Measurements from ENCODE around the gene HSPA6. TPM values are rescaled to one million over a fixed set of nuclear protein-coding genes. Genes with fewer than 3 reads are reported as not detected.
"Not testable (repeated sequence)": the region's sequence is repeated elsewhere in the genome, so short reads cannot be mapped to it uniquely, and the experiment has no call there.

Gene HSPA6
- total and polyA plus RNA-seq, 4 donors = 0.44 to 3.1 (median 1.5) TPM

- no peak for TF ChIP-seq RXRA (IDR thresholded peaks at IDR 0.05)
- TF ChIP-seq TAF1 (conservative IDR thresholded peaks at IDR 0.05) = no peak
- no peak for TF ChIP-seq NR2F2 (IDR thresholded peaks at IDR 0.05)
- no peak for TF ChIP-seq EGR1 (IDR thresholded peaks at IDR 0.05; ENCODE audit: low read depth in 2 of 2)
- no peak for TF ChIP-seq FOXA2 (IDR thresholded peaks at IDR 0.05)
- no peak for TF ChIP-seq SP1 (IDR thresholded peaks at IDR 0.05)
- TF ChIP-seq ZBTB33 (IDR thresholded peaks at IDR 0.05) = no peak
- no peak for TF ChIP-seq RAD21 (IDR thresholded peaks at IDR 0.05)
- TF ChIP-seq GABPA (IDR thresholded peaks at IDR 0.05 in 1 of 2, conservative IDR thresholded peaks at IDR 0.05 in 1 of 2) = no peak
- TF ChIP-seq JUND (IDR thresholded peaks at IDR 0.05) = no peak
- no peak for TF ChIP-seq HNF4A (conservative IDR thresholded peaks at IDR 0.05)
- TF ChIP-seq, protein P1, sequence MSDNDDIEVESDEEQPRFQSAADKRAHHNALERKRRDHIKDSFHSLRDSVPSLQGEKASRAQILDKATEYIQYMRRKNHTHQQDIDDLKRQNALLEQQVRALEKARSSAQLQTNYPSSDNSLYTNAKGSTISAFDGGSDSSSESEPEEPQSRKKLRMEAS (IDR thresholded peaks at IDR 0.05) = no peak
- Histone ChIP-seq H3K9ac (ENCODE audit: low read depth in 1 of 2, low read length in 2 of 2) (no peak overlapping the region), H3K4me3 (ENCODE audit: low read depth in 1 of 3, low read length in 3 of 3) (no peak overlapping the region), H3K9me3 (ENCODE audit: control insufficient read depth in 4 of 4, low read length in 3 of 4) (no peaks in the 10 kb centered on the region), H3K27ac (ENCODE audit: low read depth in 1 of 2, low read length in 2 of 2) (no peak overlapping the region), H3K36me3 (ENCODE audit: control insufficient read depth in 4 of 4, insufficient read depth in 3 of 4, low read depth in 1 of 4, low read length in 3 of 4) (peaks cover 0 to 2% (median 0%) of the 10 kb centered on the region in 4 donors), H3K27me3 (ENCODE audit: control insufficient read depth in 4 of 4, insufficient read depth in 4 of 4, low read length in 3 of 4) (no peaks in the 10 kb centered on the region), H3K4me1 (ENCODE audit: control insufficient read depth in 4 of 4, insufficient read depth in 4 of 4, low read length in 3 of 4) (no peaks in the 10 kb centered on the region)
- no peak for DNase-seq (ENCODE audit: low spot score)
- 96% methylated on average over 7 of the region's 7 CpGs for WGBS
Observed at GRCh38 chr1:161511756-161512060, 12.6 kb upstream of the HSPA6 start.

GRCh38 chr1:161512636-161513447, 11.5 kb upstream of the HSPA6 start:
- 87% methylated on average over 6 of the region's 6 CpGs for WGBS
- not testable (repeated sequence) for H3K9ac ChIP-seq (ENCODE audit: low read depth in 1 of 2, low read length in 2 of 2); H3K27ac ChIP-seq (ENCODE audit: low read depth in 1 of 2, low read length in 2 of 2); H3K4me3 ChIP-seq (ENCODE audit: low read depth in 1 of 3, low read length in 3 of 3); H3K36me3 ChIP-seq (ENCODE audit: control insufficient read depth in 4 of 4, insufficient read depth in 3 of 4, low read depth in 1 of 4, low read length in 3 of 4); H3K9me3 ChIP-seq (ENCODE audit: control insufficient read depth in 4 of 4, low read length in 3 of 4); H3K4me1 ChIP-seq (ENCODE audit: control insufficient read depth in 4 of 4, insufficient read depth in 4 of 4, low read length in 3 of 4); DNase-seq (ENCODE audit: low spot score); H3K27me3 ChIP-seq (ENCODE audit: control insufficient read depth in 4 of 4, insufficient read depth in 4 of 4, low read length in 3 of 4)

DNA sequence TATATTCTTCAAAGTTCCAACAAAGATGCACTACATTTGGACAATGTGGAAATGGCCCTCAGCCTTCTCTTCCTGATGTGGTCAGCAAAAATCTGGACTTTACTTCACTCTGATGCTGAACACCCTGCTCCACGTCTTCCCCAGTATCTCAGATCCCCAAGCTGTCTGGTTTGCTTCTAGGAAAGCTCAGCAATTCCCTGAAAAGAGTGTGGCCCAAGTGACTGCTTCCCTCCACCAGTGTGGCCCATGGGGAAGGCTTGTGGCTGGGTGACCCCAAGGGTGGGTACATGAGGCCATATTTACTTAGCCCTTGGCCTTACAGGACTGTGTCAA, 10.9 kb upstream of the HSPA6 start:
- 79% methylated on average over 1 of the region's 1 CpG for WGBS
- H3K27ac ChIP-seq (ENCODE audit: low read depth in 1 of 2, low read length in 2 of 2); H3K4me3 ChIP-seq (ENCODE audit: low read depth in 1 of 3, low read length in 3 of 3); DNase-seq (ENCODE audit: low spot score); H3K9ac ChIP-seq (ENCODE audit: low read depth in 1 of 2, low read length in 2 of 2); H3K9me3 ChIP-seq (ENCODE audit: control insufficient read depth in 4 of 4, low read length in 3 of 4); H3K27me3 ChIP-seq (ENCODE audit: control insufficient read depth in 4 of 4, insufficient read depth in 4 of 4, low read length in 3 of 4); H3K4me1 ChIP-seq (ENCODE audit: control insufficient read depth in 4 of 4, insufficient read depth in 4 of 4, low read length in 3 of 4); H3K36me3 ChIP-seq (ENCODE audit: control insufficient read depth in 4 of 4, insufficient read depth in 3 of 4, low read depth in 1 of 4, low read length in 3 of 4): not testable (repeated sequence)

GRCh38 chr1:161513953-161514352, 10.4 kb upstream of the HSPA6 start:
- H3K4me1 ChIP-seq (ENCODE audit: control insufficient read depth in 4 of 4, insufficient read depth in 4 of 4, low read length in 3 of 4); H3K27me3 ChIP-seq (ENCODE audit: control insufficient read depth in 4 of 4, insufficient read depth in 4 of 4, low read length in 3 of 4); DNase-seq (ENCODE audit: low spot score); H3K4me3 ChIP-seq (ENCODE audit: low read depth in 1 of 3, low read length in 3 of 3); H3K9ac ChIP-seq (ENCODE audit: low read depth in 1 of 2, low read length in 2 of 2); H3K36me3 ChIP-seq (ENCODE audit: control insufficient read depth in 4 of 4, insufficient read depth in 3 of 4, low read depth in 1 of 4, low read length in 3 of 4); H3K9me3 ChIP-seq (ENCODE audit: control insufficient read depth in 4 of 4, low read length in 3 of 4); H3K27ac ChIP-seq (ENCODE audit: low read depth in 1 of 2, low read length in 2 of 2): not testable (repeated sequence)
- WGBS = 78% methylated on average over 1 of the region's 1 CpG

DNA sequence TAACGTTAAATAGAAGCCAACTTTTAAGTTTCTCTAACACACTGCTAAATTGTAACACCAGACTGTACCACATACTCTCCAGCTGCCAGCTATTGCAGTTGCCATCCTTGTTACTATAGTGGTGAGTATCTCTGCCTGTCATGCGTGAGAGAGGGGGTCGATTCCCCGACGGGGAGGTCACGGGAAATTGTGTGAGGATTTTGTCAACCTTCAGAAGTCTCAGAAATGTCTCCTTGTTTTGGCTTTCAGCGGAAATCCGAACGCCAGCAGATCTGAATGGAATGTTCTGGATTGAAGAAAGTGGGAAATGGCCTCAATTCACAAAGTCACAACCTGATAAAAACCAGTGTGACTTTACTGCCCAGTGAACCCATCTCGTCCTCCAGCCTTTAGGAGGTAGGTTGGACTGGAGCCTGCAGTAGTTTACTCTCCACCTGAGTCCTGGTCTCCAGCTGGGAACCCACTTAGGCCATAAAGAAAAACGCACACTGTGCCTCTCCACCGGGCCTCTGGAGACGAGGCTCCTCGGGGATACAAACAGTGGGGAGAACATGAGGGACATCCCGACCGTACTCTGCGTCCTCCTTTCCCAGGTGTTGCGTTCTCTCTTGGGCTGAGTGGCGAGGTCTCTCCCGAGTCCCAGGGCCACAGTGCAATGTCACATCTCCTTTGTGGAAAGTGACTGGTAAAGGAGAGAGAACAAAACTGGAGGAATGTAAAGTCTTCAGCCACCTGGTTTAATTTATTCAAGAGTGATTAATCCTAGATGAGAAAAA, 1.1 kb upstream of the HSPA6 start:
- WGBS = 87% methylated on average over 20 of the region's 20 CpGs
- DNase-seq (ENCODE audit: low spot score); H3K9me3 ChIP-seq (ENCODE audit: control insufficient read depth in 4 of 4, low read length in 3 of 4); H3K9ac ChIP-seq (ENCODE audit: low read depth in 1 of 2, low read length in 2 of 2); H3K4me1 ChIP-seq (ENCODE audit: control insufficient read depth in 4 of 4, insufficient read depth in 4 of 4, low read length in 3 of 4); H3K27me3 ChIP-seq (ENCODE audit: control insufficient read depth in 4 of 4, insufficient read depth in 4 of 4, low read length in 3 of 4); H3K36me3 ChIP-seq (ENCODE audit: control insufficient read depth in 4 of 4, insufficient read depth in 3 of 4, low read depth in 1 of 4, low read length in 3 of 4); H3K4me3 ChIP-seq (ENCODE audit: low read depth in 1 of 3, low read length in 3 of 3); H3K27ac ChIP-seq (ENCODE audit: low read depth in 1 of 2, low read length in 2 of 2): not testable (repeated sequence)

DNA sequence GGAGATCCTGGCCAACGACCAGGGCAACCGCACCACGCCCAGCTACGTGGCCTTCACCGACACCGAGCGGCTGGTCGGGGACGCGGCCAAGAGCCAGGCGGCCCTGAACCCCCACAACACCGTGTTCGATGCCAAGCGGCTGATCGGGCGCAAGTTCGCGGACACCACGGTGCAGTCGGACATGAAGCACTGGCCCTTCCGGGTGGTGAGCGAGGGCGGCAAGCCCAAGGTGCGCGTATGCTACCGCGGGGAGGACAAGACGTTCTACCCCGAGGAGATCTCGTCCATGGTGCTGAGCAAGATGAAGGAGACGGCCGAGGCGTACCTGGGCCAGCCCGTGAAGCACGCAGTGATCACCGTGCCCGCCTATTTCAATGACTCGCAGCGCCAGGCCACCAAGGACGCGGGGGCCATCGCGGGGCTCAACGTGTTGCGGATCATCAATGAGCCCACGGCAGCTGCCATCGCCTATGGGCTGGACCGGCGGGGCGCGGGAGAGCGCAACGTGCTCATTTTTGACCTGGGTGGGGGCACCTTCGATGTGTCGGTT, 477 bp downstream of the HSPA6 start:
- not testable (repeated sequence) for DNase-seq (ENCODE audit: low spot score); H3K27me3 ChIP-seq (ENCODE audit: control insufficient read depth in 4 of 4, insufficient read depth in 4 of 4, low read length in 3 of 4); H3K4me1 ChIP-seq (ENCODE audit: control insufficient read depth in 4 of 4, insufficient read depth in 4 of 4, low read length in 3 of 4); H3K4me3 ChIP-seq (ENCODE audit: low read depth in 1 of 3, low read length in 3 of 3); H3K36me3 ChIP-seq (ENCODE audit: control insufficient read depth in 4 of 4, insufficient read depth in 3 of 4, low read depth in 1 of 4, low read length in 3 of 4); H3K9me3 ChIP-seq (ENCODE audit: control insufficient read depth in 4 of 4, low read length in 3 of 4); H3K9ac ChIP-seq (ENCODE audit: low read depth in 1 of 2, low read length in 2 of 2)
- peak overlapping the region; percentile 12 to 88 for H3K27ac ChIP-seq (ENCODE audit: low read depth in 1 of 2, low read length in 2 of 2)
- 17% methylated on average over 40 of the region's 55 CpGs for WGBS

Measured in liver (tissue), 9 donors.